ENCODE measurements around the gene PPP2R5A.

Gene PPP2R5A

DNA sequence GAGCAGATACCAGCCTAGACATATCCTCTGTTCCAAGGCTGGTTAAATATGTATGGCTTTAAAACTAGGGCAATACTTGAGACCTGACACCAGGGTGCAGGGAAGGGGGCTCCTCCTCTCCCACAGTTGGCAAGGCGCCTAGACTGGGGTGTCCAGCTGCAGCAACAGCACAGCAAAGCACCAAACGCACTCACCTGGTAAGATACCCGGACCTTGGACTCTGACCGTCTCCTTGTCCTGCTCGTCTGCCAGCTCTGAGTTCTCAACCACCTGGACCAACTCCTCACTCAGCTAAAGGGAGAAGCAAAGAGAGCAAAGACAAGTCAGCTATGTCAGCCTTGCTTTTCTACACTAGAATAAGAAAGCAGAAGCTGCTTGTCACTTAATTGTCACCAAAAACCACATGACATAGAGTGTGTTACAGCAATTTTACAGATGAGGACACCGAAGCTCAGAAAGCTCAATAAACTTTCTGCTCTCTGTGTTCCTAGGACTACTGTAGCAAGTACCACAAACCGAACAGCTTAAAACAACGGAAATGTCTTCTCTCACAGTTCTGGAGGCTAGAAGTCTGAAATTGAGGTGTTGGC is 125.1 kb downstream of the PPP2R5A start:
- DNase-seq, result no peak
